Measurements from ENCODE around the gene CLASP1.
"Not testable (repeated sequence)": the region's sequence is repeated elsewhere in the genome, so short reads cannot be mapped to it uniquely, and the experiment has no call there.

Gene CLASP1

GRCh38 chr2:121498731-121499130 lies 150.5 kb downstream of the CLASP1 start:
- DNase-seq: no peak

- no peak for DNase-seq
Measured at GRCh38 chr2:121492409-121492808, 156.9 kb downstream of the CLASP1 start.

- no peak for DNase-seq
Measured at GRCh38 chr2:121491518-121491917, 157.7 kb downstream of the CLASP1 start.

GRCh38 chr2:121490584-121491133 lies 158.6 kb downstream of the CLASP1 start:
- DNase-seq: no peak

- DNase-seq: no peak
Measured at GRCh38 chr2:121489911-121490583, 159.2 kb downstream of the CLASP1 start.

GRCh38 chr2:121489284-121489683 lies 160.0 kb downstream of the CLASP1 start:
- DNase-seq: peak; percentile 14 to 40

- DNase-seq: no peak
Measured at GRCh38 chr2:121486191-121486790, 163.0 kb downstream of the CLASP1 start.

GRCh38 chr2:121485039-121485438 lies 164.2 kb downstream of the CLASP1 start:
- no peak for DNase-seq

GRCh38 chr2:121483846-121484245 lies 165.4 kb downstream of the CLASP1 start:
- DNase-seq: no peak

- no peak for DNase-seq
Measured at GRCh38 chr2:121483021-121483420, 166.2 kb downstream of the CLASP1 start.

GRCh38 chr2:121480826-121481225 lies 168.4 kb downstream of the CLASP1 start:
- peak; percentile 18 to 75 for DNase-seq

GRCh38 chr2:121479882-121480522 lies 169.3 kb downstream of the CLASP1 start:
- DNase-seq: peak; percentile 32 to 78

- DNase-seq: no peak
Measured at GRCh38 chr2:121478996-121479745, 170.1 kb downstream of the CLASP1 start.

GRCh38 chr2:121478358-121478995 lies 170.8 kb downstream of the CLASP1 start:
- DNase-seq: not testable (repeated sequence)

GRCh38 chr2:121476684-121477083 lies 172.6 kb downstream of the CLASP1 start:
- DNase-seq: no peak

- no peak for DNase-seq
Measured at GRCh38 chr2:121475811-121476571, 173.3 kb downstream of the CLASP1 start.

- no peak for DNase-seq
Measured at GRCh38 chr2:121473512-121473911, 175.8 kb downstream of the CLASP1 start.

- no peak for DNase-seq
Measured at GRCh38 chr2:121472470-121472993, 176.7 kb downstream of the CLASP1 start.

GRCh38 chr2:121471532-121472469 lies 177.5 kb downstream of the CLASP1 start:
- no peak for DNase-seq

- DNase-seq: no peak
Measured at GRCh38 chr2:121470917-121471316, 178.3 kb downstream of the CLASP1 start.

All from NCI-H446 (cell line).